GM19099 (cell line): ENCODE measurements around the gene CARD9.

ENCODE experiments used
- POLR2A ChIP-seq: IDR thresholded peaks from 3 replicates; pipeline ENCODE4 v1.6.1; 2011; ENCODE audit warnings: low read depth; ENCODE audit not compliant: insufficient read length; ENCODE audit errors: extremely low read depth

CARD9 gene

DNA sequence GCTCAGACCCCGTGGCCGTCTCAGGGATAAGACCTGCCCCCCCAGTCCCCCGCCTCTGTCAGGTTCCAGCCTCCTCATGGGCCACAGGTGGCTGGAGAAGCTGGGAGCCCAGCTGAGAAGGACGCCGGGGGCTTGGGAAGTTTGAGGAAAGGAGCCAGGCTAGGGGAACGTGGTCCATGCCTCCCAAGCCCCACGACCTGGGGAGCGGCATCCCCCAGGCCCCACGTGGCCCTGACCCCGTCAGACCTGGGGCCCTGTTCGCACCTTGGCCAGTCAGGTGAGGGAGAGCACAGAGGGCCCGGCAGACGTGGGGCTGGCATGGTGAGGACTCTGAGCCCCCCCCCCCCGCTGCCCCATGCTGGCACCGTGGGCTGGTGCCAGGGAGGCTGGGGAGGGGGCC lies 42.4 kb downstream of the CARD9 start:
- no peak for TF ChIP-seq POLR2A

DNA sequence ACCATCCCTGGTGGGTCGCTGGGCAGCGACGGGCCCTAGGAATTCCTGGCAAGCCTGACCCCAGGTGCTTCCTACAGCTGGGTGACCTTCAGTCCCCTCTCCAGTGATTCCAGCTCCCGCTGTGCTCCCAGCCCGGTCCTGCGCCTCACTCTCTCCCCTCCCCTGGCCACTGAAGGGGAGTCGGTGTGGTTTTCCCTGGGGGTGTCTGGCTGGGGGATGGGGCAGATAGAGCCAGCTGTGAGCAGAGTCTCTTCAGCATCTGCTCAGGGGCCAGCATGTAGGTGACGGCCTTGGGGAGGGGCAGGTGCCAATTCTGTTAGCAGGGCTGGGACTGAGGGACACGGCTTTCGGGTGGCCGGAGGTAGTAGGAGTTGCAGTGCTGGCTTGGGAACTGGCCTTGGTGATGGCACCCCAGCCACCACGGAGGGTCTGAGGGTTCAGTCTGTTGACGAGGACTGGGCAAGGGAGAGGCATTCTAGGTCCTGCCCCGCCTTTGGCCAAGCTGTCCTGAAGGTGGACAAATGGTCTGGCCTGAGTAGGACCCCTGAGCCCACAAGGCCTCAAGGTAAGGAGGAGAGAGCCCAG lies 43.0 kb downstream of the CARD9 start:
- no peak for TF ChIP-seq POLR2A

DNA sequence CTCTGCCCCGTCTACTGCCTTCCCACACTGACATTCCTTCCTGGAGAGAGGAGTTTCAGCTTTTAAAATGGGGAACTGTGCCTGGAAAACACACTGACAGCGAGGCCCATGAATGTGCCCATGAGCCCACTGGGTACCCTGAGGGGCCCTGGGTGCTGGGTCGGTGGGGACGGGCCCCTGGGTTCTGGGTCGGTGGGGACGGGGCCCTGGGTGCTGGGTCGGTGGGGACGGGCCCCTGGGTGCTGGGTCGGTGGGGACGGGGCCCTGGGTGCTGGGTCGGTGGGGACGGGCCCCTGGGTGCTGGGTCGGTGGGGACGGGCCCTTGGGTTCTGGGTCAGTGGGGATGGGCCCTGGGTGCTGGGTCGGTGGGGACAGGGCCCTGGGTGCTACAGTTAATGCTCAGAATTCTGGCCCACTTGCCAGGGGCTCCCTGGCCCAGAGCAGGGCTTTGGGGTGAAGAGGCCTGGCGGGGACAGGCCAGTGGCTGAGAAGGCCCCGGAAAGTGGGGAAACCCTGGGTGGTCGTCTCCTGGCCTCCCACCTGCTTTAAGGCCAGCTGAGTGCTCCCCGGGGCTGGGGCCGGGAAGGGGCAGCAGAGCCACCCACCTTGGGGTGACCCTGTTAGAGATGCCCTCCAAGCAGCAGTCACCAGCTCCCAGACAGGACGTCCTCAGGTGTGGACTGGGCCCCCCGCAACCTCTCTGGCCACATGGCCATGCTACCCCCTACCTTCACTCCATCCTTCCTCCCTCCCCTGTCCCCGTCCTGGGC lies 43.6 kb downstream of the CARD9 start:
- no peak for TF ChIP-seq POLR2A

DNA sequence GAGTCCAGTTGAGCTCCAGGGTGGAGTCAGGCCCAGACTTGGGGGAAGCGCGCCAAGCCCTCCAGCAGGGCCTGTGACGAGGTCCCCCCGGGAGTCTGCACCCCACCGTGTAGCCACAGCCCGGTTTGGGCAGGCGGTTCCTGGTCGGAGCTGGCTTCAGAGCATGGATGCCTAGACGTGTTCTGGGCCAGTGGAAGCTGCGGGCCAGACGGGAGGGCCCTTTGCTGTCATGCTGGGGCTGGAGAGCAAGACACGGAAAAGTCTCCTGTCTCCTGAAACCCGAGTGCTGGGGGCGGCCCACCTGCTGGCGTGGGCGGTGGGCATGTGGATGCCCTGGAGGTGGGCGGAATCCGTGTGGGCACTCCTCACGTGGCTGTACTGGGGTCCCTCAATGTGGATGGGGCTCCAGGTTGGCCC lies 44.2 kb downstream of the CARD9 start:
- TF ChIP-seq POLR2A: no peak

DNA sequence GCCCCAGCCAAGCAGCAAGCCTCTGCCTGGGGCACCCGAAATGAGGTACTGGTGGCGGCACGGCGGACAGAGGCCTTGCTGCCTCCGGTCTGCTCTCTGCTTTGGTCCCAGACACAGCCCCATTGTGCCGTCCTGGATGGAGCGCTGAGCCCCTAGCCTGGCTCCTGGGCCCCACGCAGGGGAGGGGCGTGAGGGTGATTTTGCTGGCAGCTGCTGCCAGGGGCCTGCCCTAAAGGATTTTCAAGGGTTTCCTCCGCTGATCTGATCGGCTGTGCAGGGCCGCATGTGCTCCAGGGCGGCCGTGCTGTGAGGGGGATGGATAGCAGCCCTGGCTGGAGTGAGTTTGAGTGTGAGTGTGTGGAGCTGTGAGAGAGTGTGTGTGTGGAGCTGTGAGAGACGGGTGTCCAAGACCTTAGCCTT lies 44.8 kb downstream of the CARD9 start:
- TF ChIP-seq POLR2A: no peak

DNA sequence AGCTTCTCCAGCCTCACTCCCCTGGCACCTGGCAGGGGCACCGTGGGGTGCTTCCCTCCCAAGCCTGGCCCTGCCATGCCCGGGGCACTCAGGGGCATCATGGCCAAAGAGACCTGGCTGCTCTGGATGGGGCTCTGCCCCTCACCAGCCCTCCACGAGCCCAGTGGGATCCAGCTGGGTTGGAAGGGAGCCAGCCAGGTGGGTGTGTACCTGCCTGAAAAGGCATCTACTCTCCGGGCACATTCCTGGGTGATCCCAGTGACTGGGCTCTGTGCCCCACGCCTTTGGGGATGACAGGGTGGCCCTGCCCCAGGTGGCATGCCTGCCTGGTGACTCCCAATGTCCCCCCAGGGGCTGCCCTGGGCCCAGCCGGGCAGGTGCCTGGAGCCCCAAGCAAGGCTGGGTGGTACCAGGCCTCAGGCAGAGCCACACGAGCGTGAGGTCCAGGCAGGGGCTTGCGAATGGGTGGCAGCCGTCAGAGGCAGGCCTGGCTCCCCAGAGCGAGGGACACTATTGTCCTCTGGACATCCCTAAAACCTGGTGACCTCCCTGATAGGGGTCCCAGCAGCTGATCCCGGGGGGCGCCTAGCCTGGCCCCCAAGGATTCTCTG lies 45.4 kb downstream of the CARD9 start:
- no peak for TF ChIP-seq POLR2A

DNA sequence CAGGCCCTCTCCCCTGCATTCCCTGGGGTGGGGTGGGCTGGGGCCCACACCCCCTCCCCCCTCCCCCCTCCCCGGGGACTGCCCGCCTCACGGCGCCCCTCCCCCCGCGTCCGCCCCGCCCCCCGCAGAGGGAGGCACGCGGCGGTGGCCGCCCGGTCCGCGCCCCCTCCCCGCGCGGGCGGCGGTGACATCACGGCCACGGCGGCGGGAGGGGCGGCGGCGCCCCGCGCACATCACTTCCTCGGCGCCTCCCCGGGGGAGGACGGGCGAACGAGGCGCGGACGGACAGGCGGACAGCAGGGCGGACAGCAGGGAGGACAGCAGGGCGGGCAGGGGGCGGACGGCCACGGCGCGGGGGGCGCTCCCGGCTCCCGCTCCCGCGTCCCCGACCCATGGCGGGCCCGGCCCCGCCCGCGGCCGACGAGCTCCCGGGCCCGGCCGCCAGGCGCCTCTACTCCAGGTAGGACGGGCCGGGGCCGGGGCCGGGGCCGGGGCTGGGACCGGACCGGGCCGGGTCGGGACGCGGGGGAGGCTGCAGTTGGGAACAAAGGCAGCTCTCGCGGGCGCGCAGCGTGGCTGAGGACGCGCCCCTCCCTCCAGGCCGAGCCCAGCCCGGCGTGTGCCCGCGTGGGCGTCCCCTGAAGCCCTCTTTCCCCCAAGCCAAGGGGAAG lies 46.0 kb downstream of the CARD9 start, which contains the start of gene GPSM1:
GPSM1 (plus strand) TSS at position 236 of the 671 bp plus-strand sequence; CDS start at position 393, 157 bp downstream.
- TF ChIP-seq POLR2A: no peak

DNA sequence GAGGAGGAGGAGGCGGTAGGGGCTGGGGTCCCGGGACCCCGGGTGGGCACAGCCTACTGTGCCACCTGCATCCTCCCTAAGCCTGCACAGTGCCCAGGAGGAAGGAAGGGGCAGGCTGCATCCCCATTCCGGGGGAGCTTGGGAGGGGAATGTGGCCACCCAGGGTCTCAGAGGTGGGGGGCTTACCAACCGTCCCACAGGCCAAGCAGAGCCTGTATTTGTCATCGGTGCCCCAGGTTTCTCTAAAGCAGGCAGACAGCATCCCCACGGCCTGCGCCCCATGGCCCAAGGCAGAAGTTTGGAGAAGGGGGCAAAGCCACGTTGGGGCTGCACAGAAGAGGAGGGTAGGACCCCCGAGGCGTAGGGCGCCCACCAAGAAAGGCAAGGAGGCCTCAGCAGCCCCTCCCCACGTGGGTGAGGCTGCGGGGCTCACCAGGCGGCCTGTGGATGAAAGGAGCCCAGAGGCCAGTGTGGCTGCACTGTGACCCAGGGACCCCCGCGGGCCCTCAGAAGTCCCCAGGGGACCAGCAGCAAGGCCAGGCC lies 46.6 kb downstream of the CARD9 start:
- no peak for TF ChIP-seq POLR2A

DNA sequence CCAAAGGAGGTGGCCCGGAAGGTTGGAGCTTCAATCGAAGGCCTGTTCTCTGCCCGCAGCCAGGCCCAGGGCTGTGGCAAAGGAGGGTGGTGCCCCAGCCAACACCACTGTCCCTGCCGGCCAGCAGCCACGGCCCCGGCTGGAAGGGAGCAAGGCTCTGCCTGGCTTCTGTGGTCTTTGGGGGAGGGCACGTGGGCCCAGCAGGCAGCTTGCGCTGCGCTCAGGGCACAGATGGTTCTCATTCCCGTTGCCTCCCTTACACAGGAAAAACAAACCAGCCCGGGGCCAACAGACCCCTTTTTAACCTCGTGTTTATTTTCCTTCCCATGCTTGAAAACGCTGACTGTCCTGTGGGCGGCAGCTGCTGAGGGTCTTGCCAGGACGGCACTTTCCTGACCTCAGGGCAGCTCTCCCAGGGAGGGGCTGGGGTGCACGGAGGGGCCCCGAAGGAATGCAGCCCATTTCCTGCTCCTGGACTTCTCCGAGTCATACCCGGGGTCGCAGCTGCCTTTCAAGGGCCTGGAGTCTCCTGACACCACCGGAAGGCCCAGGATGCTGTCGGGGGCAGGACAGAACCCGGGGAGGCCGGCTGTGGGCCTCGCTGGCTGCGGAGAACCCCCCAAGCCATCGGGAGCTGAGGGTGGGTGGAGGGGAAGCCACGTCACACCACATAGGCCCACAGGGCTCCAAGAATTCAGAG lies 47.3 kb downstream of the CARD9 start:
- TF ChIP-seq POLR2A: no peak

DNA sequence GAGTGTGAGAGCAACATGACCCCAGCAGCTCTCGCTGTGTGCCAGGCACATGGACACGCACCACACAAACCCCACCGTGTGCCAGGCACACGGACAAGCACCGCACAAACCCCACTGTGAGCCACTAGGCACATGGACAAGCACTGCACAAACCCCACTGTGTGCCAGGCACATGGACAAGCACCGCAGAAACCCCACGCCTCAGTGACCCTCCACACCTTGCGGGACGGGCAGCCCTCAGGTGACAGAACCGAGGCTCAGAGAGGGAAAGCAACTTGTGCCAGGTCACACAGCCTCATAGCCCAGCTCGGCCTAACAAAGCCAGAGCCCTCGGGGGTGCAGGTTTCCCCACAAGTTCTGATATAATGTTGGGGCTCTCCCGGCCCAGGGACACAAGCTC lies 48.1 kb downstream of the CARD9 start:
- no peak for TF ChIP-seq POLR2A

DNA sequence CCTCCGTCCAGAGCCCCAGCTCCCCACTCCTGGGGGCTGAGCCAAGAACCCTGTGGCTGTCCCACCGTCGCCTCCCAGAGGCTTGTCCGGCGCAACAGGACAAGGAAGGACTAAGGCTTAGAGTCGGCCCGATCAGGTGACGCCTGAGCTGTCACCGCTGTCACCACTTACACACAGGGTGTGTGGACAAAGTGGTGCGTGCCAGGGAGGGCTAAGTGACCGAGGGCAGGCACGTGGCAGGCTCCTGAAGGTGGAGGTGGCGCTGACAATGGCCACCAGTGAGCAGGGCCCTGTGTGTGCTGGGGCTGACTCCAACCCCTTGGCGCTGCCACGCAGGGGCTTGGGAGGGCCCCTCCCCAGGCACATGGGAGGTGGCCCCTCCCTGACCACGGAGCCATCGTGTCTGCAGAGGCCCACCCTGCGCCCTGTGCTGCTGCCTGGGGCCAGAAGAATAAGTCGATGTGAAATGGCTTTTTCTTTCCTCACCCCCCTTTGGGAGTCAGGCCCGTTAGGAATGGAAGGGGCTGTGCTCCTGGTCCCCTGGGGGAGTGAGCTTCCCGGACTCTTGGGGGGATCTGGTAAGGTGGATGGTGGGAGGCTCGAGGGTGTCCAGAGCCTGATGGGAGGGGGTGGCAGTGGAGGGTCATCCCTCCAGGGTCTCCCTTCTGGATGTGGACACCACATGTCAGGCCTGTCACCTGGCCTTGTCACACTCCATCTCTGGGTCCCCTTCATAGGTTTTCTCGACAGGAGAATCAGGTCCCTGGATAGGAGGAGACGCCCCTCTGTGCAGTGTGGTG lies 48.8 kb downstream of the CARD9 start:
- TF ChIP-seq POLR2A: no peak

DNA sequence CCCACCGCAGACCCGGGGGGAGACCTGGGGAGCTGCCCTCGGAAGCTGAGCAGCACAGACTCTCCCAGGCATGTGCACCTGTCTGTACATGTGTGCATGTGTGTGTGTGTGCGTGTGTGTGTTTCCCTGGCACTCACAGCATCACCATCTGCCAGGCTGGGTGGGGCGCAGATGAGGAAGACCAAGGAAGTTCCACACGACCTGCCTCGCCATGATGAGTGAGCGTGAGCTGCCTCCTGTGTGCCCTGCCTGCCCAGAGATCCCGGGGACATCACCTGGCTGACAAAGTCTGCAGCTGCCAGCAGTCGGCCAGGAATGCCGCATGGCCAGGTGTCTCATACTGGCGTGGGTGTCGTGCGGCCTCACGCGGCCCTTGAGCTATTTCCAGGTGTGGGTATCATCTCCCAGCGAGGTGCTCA lies 50.1 kb downstream of the CARD9 start:
- no peak for TF ChIP-seq POLR2A

DNA sequence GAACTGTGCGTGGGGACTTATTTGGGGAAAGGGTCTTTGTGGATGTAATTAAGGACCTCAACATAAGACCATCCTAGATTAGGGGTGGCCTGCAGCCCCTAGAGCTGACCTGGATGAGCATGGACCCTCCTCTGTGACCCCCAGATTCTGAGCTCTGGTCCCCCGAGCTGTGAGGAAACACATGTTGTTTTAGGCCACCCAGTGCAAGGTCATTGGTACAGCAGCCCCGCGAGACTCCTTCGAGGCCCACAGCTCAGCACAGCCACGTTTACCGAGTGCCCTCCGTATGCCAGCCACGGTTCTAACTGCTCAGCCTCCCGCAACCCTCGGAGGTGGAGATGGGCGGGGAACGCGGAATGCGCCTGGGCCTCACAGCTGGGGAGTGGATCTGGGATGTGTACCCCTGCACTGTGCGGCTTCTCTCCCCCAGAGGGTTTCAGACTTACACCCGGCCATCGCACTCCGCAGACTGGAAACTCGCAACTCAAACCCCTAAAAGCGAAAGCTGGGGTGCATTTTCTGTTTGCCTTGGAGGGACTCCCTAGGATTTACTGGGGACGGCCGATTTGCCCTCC lies 50.6 kb downstream of the CARD9 start:
- no peak for TF ChIP-seq POLR2A

DNA sequence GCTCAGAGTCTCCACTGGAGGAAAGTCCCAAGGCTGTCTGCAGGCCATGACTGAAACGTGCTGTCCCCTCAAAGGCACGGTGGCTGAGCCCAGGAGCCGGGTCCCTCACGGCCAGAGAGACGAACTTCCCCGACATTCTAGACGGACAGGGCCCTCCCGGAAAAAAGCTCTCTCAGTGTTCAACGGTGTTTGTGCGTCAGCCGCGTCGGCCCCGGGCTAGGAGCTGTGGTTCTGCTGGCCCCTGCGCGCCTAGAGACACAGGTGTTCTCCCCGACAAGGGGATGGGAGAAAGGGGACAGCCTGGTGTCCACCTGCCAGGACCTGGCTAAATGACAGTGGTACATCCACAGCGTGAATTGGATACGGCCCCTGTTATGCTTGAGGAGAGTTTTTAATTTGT lies 51.9 kb downstream of the CARD9 start:
- TF ChIP-seq POLR2A: no peak

DNA sequence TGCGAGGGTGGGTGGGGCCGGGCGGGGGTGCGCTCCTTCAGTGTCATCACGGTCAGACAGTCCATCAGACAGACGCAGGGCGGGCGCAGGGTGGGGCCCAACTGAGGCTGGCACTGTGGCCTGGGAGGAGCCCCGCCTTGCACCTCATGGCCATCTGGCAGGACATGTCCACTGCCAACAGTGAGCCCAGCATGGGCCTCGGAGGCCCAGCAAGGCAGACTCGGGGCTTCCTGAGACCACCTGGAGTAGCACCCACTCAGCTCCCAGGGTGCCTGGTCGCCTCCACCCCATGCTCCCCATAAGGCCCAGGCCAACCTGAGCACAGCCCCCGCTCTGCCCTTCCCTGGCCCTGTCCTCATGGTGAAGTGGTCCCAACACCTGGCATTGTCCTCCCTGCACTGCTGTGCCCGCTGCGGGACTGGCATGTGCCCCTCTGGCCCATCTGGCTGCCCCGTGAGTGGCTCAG lies 54.7 kb downstream of the CARD9 start:
- no peak for TF ChIP-seq POLR2A
